AG08396 (cell line): ENCODE measurements around the gene GTPBP6.
A peak's percentile ranks its signal among the peaks of the same experiment; 100 is the strongest.
"Not testable (repeated sequence)": the region's sequence is repeated elsewhere in the genome, so short reads cannot be mapped to it uniquely, and the experiment has no call there.

Experiments
- DNase-seq: peaks from one replicate; pipeline ENCODE4 v3.0.0; 2012; ENCODE audit warnings: low spot score, mixed read lengths

Gene GTPBP6

DNA sequence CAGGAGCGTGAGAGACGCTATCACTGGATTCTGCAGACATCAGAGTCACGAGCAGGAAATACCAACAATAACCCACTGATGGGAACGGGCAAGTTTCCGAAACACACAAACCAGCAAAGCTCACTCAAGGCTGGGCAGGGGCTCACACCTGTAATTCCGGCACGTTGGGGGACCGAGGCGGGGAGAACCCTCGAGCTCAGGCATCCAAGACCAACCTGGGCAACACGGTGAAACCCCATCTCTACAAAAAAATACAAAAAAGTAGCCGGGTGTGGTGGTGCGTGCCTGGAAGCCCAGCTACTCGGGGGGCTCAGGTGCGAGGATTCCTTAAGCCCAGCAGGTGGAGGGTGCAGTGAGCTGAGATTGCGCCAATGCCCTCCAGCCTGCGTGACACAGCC lies 17.2 kb upstream of the GTPBP6 start:
- DNase-seq: no peak

DNA sequence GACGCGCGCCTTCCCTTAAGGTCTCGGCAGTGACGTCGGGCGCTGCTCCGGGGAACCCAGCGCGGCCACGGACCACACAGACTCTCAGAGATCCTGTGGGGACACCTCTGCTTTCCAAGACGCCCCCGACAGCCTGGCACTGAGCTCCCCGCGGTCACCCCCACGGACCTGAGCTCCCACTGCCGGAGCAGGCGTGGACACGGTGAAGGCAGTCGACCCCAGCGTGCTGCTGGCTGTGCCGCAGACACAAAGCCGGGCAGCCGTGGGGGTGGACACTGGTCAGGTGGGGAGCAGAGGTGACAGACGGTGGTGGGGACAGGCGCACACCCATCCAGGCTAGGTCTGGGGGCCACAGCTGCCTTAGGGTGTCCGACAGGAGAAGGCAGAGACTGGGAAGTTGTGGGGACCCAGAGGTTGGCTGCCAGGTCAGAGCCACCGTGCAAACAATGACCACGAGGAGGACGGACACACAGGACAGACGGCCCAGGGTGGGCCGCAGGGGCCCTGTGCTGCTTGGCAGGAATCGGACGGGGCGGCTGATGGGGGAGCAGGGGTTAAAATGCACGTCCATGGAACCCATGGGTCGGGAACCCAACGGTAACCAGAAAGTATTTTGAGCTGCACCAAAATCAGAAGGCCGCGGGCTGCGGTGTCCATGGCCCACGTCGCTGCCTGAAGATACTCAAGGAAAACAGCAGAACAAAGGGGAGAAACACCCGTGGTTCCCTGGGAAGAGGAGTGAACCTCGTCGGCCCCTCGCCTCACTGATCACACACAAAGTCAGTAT lies 16.6 kb upstream of the GTPBP6 start:
- DNase-seq: no peak

DNA sequence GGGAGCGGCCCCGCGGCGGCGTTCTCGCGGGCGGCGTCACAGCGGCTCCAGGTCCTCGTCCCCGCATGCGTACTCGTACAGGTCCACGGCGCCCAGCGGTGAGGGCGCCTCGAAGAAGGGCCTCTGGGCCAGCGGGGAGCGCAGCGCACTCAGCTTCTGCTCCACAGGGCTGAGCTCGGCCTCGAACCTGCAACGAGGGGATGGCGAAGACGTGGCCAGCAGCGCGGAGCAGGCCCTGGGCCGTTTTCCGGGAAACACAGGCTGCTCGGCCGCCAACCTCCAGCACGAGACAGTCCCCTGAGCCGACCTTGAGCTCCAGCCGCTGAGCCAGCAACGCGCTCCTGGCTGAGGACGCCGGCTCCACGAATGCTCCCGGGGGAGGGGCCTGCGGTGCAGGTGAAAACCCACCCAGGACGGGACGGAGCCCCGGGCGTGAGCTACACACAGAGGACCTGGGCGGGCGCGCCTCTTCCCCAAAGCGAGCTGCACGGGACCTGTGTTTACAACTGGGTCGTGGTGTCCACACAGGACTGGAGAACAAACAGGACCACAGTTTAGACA lies 15.8 kb upstream of the GTPBP6 start:
- no peak for DNase-seq

DNA sequence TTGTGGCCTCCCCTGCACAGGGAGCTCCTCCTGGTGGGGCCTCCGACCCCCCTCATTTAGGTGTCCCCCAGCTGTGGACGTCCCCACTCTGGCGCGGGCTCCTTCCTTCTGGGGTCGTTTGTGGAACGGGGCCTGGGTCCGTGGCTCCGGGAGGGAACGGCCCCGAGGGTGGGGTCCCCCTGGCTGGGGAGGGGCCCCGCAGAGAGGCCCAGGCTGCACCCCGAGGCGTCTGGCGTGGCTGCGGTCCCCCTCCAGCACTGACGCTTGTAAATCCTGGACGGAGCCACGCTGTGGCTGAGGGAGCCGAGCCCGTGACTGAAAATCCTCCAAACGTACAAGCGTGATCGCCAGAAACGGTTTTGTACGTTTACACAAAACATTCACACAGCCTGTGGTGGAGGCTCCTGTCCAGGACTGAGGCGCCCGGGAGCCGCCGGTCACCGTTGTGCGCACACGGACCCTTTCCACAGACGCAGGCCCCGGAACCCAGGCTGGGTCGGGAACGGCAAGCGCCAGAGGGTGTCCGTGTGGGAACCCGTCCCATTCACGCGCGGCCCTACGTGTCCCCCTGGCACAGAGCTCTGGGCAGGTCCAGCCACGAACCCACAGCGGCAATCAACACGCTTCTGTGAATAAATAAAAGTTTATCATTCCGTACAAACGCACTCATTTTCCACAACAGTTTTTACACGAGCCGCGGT lies 15.2 kb upstream of the GTPBP6 start:
- no peak for DNase-seq

DNA sequence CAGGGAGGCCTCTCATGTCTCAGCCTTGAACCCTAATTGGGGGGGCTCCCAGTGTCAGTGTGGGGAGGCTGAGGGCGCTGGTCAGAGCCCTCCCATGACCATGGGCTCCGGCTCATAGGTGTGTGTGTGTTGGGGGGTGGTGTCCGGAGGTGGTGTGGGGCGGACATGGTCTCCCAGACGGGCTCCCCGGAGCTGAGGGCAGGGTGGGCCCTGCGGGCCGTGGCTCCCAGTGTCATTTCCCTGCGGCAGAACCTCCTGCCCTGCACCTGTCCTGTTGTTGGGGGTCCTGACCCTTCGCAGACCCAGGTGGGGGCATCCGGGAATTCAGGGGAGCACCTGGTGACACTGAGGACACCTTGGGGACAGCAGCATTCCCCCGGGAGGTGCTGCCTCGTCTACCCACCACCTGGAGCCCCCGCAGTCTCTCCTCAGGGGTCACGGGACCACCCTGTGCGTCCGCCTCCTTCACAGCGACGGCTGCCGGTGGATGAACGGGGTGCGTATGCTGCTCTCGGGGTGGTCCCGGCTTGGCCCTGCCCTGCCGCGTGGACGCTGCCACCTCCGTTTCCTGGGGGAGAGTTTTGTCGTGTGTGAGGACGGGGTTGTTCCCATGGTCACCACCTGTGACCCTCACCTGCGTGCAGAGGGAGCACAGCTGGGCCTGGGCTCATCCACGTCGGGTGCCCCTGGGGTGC lies 14.5 kb upstream of the GTPBP6 start:
- no peak for DNase-seq

DNA sequence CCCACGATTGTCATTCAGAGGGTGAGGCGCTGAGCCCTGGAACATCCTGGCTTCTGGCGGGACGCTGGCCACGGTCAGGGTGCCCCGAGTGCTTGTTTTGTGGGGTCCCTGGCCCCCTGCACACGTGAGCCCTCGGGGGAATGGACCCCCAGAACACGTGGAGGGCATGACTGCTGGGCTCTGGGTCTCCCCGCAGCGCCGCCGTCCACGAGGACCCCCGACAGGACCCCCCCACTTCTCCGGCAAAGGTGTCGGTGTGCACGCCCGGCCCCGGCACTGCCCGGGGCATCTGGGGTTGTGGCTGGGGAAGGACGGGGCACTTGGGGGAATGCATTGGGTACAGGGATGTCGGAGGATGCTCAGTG lies 13.9 kb upstream of the GTPBP6 start:
- no peak for DNase-seq

DNA sequence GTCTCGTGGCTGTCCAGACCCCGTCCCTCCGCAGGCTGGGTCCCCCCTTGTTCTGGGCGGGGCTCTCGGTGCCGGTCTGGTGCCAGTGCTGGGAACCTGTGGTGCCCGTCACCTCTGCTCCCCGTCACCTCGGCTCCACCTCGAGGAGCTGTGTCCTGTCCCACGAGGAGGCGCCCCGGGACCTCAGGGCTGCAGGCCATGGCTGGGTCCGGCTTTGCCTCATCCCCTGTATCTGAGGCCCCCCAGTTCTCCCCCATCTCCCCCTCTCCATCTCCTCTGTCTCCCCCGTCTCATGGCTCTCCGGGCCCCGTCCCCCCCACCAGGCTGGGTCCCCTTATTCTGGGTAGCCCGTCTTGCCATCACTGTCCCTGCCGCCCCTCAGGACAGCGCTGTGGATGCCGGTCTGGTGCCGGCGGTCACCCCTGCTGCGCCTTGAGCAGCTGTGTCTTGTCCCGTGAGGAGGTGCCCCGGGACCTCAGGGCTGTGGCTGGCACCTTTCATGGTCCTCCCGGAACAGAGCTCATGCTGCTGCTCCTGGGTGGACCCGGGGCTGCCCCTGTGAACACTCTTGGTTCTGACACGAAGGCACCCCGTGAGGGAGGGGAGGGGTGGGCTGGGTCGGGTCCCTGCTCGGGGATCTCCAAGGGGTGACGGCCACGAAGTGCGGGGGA lies 13.4 kb upstream of the GTPBP6 start:
- no peak for DNase-seq

DNA sequence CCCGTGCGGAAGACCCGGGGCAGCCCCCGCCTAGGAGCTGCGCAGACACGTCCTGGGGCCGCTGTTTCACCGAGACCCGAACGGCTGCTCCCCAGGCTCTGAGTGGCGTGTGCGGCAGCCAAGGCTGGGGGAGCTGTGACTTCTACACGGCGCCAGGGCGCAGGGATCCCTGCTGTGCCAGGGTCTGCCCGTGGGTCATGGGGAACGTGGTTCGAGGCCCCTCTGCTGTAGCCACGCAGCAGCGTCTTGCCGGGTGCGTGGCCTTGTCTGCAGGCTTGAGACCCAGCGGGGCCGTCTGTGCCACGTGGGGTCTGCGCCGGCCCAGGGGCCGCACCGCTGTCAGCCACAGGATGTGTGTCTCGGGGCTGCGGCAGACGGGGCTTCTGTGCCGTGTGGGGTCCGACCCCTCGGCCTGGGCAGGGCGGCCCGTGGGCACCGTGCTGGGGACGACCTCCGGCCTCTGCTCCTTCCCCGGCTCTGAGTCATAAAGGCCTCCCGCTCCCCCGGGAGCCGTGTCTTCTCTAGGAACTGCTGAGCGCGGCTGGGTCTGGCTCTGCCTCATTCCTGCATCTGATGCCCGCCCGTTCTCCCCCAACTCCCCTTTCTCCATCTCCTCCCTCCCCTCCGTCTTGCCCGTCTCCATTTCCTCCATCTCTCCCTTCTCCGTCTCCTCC lies 12.7 kb upstream of the GTPBP6 start:
- DNase-seq: peak; percentile 71

DNA sequence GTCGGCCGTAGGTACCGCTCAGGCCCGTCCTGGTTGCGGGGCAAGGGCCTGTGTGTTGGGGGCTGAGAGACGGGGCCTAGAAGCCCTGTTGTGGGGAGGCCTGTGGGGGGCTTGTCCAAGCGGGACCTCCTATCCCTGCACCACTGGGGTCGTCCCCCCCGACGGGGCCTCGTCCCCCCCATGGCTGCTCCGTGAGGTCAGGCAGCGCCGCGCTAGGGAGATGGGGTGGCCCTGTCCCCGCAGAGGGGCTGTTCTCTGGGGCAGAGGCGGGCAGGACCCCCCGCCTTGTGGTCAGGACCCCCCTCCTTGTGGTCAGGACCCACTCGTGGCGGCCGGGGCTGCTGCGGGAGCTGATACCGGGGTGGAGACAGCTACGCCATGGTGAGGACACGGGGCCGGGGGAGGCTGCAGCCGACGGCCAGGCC lies 12.1 kb upstream of the GTPBP6 start:
- DNase-seq: no peak

DNA sequence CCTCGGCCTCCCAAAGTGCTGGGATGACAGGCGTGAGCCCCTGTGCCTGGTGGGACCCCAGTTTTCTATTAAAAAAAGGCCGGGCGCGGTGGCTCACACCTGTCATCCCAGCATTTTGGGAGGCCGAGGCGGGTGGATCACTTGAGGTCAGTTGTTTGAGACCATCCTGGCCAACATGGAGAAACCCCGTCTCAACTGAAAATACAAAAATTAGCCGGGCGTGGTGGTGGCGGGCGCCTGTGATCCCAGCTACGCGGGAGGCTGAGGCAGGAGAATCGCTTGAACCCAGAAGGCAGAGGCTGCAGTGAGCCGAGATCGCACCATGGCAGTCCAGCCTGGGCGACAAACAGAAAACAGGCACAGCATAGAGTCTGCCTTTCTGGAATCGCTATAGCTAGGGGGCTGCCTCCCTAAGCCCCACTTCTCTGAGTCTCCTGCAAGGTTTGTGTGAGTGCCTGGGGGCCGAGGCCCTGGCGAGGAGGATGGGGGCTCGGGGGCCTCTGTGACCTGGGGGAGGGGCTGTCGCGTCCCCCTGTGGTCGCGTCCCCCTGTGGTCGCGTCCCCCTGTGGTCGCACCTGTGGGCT lies 11.6 kb upstream of the GTPBP6 start:
- not testable (repeated sequence) for DNase-seq

DNA sequence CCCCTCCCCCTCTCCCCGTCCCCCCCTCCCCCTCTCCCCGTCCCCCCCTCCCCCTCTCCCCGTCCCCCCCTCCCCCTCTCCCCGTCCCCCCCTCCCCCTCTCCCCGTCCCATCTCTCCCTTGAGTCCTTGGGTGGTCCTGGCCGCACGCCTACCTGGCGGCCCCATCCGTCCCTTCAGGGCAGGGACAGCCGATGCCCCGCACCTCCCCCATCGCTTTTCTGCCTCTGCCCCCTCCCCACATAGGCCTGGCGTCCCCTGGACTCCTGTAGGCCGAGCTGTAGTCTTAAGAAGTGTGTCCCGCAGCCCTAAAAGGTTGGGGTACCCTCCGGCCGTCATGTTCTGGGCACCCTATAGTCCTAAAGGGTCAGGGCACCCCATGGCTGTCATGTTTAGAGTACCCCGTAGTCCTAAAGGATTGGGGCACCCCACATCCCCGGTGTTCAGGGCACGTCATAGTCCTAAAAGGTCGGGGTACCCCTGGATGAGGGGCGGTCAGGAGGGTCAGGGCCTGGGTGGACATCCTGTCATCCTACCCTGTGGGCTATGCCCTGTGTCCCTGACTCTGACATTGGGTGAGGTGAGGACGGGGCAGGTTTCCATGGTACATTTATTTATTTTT lies 10.8 kb upstream of the GTPBP6 start:
- no peak for DNase-seq

DNA sequence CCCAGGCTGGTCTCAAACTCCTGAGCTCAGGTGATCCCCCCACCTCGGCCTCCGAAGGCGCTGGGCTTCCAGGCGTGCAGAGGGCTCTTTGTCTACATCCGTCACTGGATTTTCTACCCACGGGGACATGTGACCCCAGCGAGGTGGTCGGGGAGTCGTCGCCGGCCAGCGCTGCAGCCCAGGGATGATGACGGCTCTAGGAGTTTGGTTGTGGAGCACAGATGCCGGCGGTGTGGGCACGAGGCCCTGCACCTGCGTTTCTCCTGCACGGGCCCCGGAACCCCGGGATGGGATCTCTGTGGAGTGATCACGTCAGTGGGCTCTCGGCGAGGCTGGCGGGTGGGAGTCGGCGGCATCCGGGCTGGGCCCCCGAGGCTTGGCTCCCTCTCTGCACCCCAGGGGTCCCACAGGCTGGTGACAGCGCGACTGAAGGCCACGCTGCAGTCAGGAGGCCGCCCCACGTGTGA lies 9.1 kb upstream of the GTPBP6 start:
- no peak for DNase-seq

DNA sequence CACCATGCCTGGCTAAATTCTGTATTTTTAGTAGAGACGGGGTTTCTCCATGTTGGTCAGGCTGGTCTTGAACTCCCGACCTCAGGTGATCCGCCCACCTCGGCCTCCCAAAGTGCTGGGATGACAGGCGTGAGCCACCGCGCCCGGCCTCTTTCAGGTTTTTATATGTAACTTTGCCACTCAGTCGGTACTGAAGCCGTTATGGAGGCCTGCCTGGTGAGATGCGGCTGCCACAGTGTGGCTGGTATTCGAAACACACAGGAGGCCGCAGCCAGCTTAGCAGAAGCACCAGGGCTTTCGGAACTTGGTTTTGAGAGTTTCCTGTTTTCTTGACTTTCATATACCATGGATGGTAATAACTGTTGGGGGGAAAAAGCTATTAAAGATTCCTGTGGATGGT lies 6.1 kb upstream of the GTPBP6 start:
- not testable (repeated sequence) for DNase-seq

DNA sequence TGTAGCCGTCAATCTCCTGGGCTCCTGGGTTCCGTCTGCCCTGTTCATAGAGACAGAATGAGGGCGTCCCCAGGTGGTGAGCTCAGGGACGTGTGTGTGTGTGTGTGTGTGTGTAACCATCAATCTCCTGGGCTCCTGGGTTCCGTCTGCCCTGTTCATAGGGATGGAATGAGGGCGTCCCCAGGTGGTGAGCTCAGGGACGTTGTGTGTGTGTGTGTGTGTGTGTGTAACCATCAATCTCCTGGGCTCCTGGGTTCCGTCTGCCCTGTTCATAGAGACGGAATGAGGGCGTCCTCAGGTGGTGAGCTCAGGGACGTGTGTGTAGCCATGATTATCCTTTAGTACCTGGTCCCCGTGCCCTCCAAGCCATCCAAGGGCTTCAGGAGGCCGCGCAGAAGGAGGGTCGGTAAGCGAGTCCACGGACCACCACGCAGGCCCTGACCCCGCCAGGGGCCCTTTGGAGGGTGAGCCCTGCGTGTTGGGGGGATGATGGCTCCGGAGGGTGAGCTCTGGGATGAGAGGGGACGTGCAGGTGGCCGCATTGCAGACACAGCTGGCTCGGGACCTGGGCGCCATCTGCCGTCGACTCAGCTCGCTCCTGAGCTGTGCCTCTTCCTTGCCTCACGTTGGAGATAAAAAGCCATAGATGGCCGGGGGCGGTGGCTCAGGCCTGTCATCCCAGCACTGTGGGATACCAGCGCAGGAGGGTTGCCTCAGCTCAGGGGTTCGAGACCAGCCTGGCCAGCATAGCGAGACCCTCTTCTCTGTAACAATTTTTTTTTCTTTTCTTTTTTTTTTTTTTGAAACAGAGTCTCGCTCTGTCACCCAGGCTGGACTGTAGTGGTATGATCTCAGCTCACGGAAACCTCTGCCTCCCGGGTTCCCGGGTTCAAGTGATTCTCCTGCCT lies 5.4 kb upstream of the GTPBP6 start:
- no peak for DNase-seq

DNA sequence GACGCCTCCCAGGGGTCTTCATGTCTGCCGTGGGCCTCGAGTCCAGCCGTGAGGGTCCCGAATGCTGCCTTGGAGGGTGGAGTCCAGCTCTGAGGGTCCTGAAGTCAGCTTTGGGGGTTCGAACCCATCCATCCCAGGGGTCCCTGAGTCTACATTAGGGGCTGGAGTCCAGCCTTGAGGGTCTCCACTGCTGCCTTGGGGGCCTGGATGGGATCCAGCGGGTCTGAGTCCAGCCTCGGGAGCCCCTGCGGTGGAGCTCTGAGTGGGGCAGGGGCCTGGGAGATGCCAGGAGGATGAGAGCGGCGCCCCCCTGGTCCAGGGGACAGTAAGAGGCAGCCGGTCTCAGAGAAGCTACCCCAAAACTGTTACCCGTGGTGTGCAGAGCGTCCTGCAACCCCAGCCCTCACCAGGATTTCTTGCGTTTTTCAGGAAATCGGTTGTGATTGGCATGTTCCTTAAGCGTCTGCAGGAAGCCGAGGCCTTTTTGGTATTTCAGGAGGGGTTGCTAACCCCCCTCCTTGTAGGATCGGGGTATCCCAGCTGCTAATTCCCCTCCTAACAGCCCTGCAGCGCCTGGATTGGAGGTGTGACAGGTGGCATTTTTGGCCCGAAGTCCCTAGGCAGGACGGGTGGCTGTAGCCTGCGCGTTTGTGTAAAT lies 1.7 kb upstream of the GTPBP6 start:
- no peak for DNase-seq

DNA sequence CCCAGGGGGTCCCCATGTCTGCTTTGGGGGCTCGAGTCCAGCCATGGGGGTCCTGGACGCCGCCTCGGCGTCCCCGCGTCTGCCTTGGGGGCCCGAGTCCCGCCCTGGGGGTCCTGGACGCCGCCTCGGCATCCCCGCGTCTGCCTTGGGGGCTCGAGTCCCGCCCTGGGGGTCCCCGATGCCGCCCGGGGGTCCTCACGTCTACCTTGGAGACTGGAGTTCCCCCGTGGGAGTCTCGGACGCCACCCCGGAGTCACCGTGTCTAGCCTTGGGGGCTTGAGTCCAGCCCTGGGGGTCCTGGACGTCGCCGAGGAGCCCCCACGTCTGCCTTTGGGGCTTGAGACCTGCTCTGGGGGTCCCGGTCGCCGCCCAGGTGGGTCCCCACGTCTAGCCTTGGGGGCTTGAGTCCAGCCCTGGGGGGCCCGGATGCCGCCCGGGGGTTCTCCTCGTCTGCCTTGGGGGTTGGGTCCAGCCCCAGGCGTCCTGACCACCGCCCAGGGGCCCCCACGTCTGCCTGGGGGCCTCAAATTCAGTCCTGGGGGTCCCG lies 1.1 kb upstream of the GTPBP6 start:
- no peak for DNase-seq

DNA sequence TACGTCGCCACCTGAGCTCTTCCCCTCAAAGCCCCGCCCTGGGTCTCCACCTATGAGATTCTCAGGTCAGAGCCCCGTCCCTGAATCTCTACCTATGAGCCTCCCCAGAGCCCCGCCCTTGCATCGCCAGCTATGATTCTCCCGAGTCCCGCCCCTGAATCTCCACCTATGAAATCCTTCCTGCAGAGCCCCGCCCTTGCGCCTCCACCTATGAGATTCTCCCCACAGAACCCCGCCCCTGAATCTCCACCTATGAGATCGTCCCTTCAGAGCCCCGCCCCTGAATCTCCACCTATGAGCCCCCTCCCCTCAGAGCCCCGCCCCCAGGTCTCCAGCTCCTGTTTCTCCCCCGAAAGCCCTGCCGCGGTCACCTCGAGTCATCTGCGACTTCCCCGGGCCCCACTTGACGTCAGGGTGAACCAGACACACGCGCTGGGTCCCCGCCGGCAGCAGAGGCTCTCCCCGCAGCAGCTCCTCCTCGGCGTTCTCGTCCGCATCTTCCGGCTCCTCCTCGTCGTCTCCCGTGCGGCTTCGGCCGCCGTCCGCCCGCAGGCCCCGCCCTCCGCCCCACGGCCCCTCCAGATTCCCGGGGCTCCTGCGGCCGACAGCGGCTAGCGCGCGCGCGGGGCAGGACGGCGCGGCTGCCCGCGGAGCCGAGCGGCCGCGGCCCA lies 393 bp downstream of the GTPBP6 start:
- DNase-seq: peak; percentile 97

DNA sequence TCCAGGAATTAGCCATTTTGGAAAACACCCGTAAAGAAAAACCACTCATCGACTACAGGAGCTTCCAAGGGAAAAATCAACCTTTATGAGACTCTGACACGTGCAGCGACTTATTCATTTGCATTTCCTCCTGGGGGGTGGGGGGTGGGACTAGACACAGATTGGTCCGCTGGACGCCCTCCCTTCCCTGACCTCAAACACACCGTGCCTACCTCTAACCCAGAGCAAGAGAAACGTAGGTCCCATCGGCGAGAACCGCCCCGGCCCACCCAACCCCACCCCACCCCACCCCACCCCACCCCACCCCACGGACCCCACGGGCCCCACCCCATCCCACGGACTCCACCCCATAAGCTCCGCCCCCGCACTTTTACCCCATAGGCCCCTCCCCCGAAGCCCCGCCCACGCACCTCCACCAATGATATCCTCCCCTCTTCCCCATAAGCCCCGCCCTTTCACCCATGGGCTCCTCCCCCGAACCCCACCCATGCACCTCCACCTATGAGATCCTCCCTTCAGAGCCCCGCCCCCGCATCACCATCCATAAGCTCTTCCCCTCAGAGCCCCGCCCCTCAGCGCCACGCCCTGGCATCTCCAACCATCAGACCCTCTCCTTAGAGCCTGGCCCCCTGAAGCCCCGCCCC lies 1.1 kb downstream of the GTPBP6 start:
- peak; percentile 91 for DNase-seq
